ENCODE results near the gene CHST13. TPM values are rescaled to one million over a fixed set of nuclear protein-coding genes. Genes with fewer than 3 reads are reported as not detected.

The CHST13 gene
- total RNA-seq, 4 donors from 2014 or later: 0.19 to 0.69 (median 0.37) TPM

- WGBS: 88% methylated on average over 3 of the region's 3 CpGs
- no peaks in the 10 kb centered on the region for H3K36me3 ChIP-seq
- H3K27ac ChIP-seq (replicated peaks in 1 of 4): no peak overlapping the region
- H3K27me3 ChIP-seq: peaks cover 0 to 8% (median 0%) of the 10 kb centered on the region in 4 donors
- no peak overlapping the region for H3K4me3 ChIP-seq
- no peak for DNase-seq (ENCODE audit: extremely low spot score)
- no peak for TF ChIP-seq POLR2AphosphoS5 (IDR thresholded peaks at IDR 0.05)
- no peak for TF ChIP-seq POLR2A (IDR thresholded peaks at IDR 0.05; ENCODE audit: low read depth)
- no peak for TF ChIP-seq CTCF (IDR thresholded peaks at IDR 0.05)
- TF ChIP-seq EP300 (IDR thresholded peaks at IDR 0.05): no peak
- intact Hi-C loops (cut with DNase I): no loop called here
- H3K4me1 ChIP-seq: peaks cover 0 to 11% (median 8%) of the 10 kb centered on the region in 4 donors
- H3K9me3 ChIP-seq: no peaks in the 10 kb centered on the region
Observed at GRCh38 chr3:126484148-126484547, 39.8 kb upstream of the CHST13 start.

GRCh38 chr3:126484662-126485061 is 39.3 kb upstream of the CHST13 start:
- H3K27me3 ChIP-seq: peaks cover 0 to 9% (median 0%) of the 10 kb centered on the region in 4 donors
- H3K9me3 ChIP-seq: no peaks in the 10 kb centered on the region
- no peak overlapping the region for H3K4me3 ChIP-seq
- intact Hi-C loops (cut with DNase I): no loop called here
- peaks cover 0 to 11% (median 8%) of the 10 kb centered on the region in 4 donors for H3K4me1 ChIP-seq
- 100% methylated on average over 2 of the region's 3 CpGs for WGBS
- H3K36me3 ChIP-seq: no peaks in the 10 kb centered on the region
- TF ChIP-seq POLR2A (IDR thresholded peaks at IDR 0.05; ENCODE audit: low read depth) (no peak), CTCF (IDR thresholded peaks at IDR 0.05) (no peak), POLR2AphosphoS5 (IDR thresholded peaks at IDR 0.05) (no peak)
- no peak for DNase-seq (ENCODE audit: extremely low spot score)
- no peak overlapping the region for H3K27ac ChIP-seq (replicated peaks in 1 of 4)

GRCh38 chr3:126485176-126485897 is 38.6 kb upstream of the CHST13 start:
- no peak overlapping the region for H3K4me3 ChIP-seq
- peaks cover 0 to 11% (median 8%) of the 10 kb centered on the region in 4 donors for H3K4me1 ChIP-seq
- H3K9me3 ChIP-seq: no peaks in the 10 kb centered on the region
- intact Hi-C loops (cut with DNase I): no loop called here
- TF ChIP-seq POLR2AphosphoS5 (IDR thresholded peaks at IDR 0.05) (no peak), CTCF (IDR thresholded peaks at IDR 0.05) (no peak), POLR2A (IDR thresholded peaks at IDR 0.05; ENCODE audit: low read depth) (no peak), EP300 (IDR thresholded peaks at IDR 0.05) (no peak)
- peaks cover 0 to 15% (median 0%) of the 10 kb centered on the region in 4 donors for H3K27me3 ChIP-seq
- 88% methylated on average over 8 of the region's 8 CpGs for WGBS
- no peak overlapping the region for H3K27ac ChIP-seq (replicated peaks in 1 of 4)
- no peak for DNase-seq (ENCODE audit: extremely low spot score)
- H3K36me3 ChIP-seq: no peaks in the 10 kb centered on the region

GRCh38 chr3:126485956-126486355 is 38.0 kb upstream of the CHST13 start:
- WGBS: 94% methylated on average over 9 of the region's 9 CpGs
- peaks cover 0 to 16% (median 0%) of the 10 kb centered on the region in 4 donors for H3K27me3 ChIP-seq
- no peak overlapping the region for H3K4me3 ChIP-seq
- no peaks in the 10 kb centered on the region for H3K36me3 ChIP-seq
- intact Hi-C loops (cut with DNase I): no loop called here
- H3K27ac ChIP-seq (replicated peaks in 1 of 4): no peak overlapping the region
- H3K4me1 ChIP-seq: peaks cover 0 to 11% (median 8%) of the 10 kb centered on the region in 4 donors
- no peak for DNase-seq (ENCODE audit: extremely low spot score)
- no peak for TF ChIP-seq CTCF (IDR thresholded peaks at IDR 0.05)
- no peak for TF ChIP-seq POLR2AphosphoS5 (IDR thresholded peaks at IDR 0.05)
- TF ChIP-seq POLR2A (IDR thresholded peaks at IDR 0.05; ENCODE audit: low read depth): no peak
- no peak for TF ChIP-seq EP300 (IDR thresholded peaks at IDR 0.05)
- no peaks in the 10 kb centered on the region for H3K9me3 ChIP-seq
